GM12801 (cell line): ENCODE results near the gene YPEL2.

Experiments
- CTCF ChIP-seq: IDR thresholded peaks from one replicate; pipeline ENCODE4 v1.5.1; 2011; ENCODE audit warnings: control low read depth; ENCODE audit not compliant: insufficient read length; ENCODE audit errors: extremely low read depth

Gene YPEL2

GRCh38 chr17:59377410-59377809 lies 46.0 kb downstream of the YPEL2 start:
- TF ChIP-seq CTCF = no peak

DNA sequence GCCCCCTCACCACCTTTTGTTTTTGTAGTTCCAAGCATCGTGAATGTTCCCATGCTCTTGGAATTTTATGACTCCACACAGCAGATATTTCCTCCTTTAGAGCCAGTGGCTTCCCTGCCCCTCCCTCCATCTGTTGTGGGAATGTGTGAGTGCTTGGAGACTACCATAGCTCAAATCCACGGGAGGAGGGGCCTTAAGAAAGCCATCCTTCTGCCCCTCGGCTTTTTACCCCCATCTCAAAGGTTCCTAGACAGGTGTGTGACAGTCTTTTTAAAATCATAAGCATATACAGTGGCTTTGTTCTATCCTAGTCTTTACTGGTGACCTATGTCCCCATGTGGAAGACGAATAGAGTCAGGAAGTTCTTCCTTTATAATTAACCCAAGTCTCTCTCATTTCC lies 47.2 kb downstream of the YPEL2 start:
- TF ChIP-seq CTCF = no peak

DNA sequence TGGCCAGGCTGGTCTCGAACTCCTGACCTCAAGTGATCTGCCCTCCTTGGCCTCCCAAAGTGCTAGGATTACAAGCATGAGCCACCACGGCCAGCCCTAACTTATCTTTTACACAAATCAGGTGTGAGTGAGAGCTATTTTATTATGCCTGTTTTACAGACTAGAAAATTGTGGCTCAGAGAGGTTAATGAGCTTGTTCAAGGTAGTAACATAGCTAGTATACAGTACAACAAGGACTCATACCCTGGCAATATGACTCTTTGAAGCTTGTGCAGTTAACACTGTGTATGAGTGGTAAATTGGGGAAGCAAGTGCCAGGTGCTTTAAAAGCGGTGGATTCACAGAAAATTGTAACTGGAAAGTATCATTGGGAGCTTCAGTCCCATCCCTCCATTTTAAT lies 49.0 kb downstream of the YPEL2 start:
- no peak for TF ChIP-seq CTCF

DNA sequence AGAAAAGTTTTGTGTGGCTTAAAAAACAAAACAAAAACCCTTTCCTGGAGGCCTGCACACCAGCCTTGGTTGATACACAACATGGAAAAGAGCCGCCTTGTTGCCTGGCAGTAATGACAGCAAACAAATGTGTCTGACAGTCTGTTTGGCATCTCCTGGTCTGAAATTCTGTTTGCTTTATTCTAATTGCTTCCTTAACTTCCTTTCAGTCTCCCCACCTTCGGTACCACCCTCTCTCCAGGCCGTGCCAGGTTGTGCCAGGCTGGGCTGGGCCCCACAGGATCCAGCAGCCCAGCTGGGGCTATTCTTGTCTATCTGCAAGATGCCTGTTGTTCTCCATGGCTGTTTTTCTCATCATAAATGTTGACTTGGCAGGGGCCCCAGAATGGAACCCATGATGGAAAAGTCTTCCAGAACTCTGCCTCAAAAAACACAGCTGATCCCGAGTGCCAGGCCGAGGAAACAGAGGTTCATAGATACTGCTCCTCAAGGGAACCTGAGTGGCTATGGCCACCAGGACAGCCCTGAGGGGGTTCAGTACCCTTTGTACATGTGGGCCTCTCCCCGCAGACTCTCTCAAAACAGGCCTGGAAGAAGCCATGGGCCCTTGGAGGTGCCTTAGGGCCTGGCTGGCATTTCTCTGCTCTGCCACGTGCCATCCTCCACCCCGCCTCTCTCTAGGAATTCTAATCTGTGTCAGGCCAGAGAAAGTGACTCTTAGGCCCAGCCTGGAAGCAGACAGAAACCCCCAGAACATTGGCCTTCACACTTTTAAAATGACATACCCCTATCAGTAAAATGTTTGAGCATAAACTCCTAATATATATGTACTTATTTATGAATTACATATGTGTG lies 50.5 kb downstream of the YPEL2 start:
- no peak for TF ChIP-seq CTCF

GRCh38 chr17:59383893-59384292 lies 52.4 kb downstream of the YPEL2 start:
- TF ChIP-seq CTCF = no peak

DNA sequence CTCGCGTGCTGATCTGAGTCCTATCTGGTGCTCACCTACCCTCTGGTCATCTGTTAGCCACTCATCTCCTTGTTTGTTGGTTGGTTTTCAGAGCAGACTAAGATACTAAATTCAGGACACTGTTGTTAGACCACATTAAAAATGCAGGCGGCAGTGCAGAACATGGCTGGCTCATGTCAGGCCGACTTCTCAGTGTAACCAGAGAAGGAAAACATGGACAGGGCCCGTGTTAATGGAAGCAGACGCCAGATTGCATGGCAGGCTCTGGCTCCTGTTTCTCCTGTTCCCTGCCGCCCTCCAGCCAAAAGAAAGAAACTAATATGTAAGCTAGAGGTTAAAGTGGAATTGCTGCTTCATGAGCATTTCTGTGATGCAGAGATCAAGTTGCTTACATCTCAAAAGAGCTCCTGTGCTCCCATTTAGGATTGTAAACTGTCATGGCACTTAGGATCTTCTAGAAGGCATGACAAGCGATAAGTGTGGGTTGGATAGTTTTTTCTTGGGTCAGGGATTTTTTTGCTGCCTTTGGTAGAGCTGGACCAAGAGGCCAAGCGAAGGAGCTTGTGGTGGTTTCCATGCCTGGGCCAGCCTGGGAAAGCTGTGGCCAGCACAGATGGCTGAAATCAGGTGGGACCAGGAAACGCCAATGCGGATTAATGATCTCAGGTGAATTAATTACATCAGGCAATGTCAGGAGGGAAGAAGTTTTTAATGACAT lies 56.1 kb downstream of the YPEL2 start:
- TF ChIP-seq CTCF = no peak

DNA sequence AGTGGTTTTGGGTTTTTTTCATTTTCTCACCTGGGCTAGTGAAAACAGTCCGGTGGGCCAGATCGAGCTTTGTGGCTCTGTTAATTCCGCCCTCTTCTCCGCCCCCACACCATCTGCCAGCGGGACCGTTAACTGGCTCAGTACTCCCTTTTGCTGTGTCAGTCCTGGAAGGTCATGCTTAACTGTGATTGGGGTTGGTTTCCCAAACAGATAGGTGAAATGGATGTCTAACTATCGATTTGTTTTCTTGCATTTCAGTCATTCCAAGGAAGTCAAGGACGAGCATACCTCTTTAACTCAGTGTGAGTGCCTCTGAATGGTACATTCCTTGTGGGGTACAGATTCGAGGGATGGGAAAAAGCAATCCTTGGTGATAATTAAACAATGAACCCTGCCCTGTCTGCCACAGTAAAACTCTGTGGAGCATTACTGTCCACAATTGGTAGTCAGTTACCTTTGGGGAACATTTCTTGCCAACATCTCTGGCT lies 56.7 kb downstream of the YPEL2 start:
- no peak for TF ChIP-seq CTCF
